SK-N-SH treated with all-trans-retinoic acid at 6 μM for 48 hours (cell line): ENCODE measurements around the gene ZC3H10.
A peak's percentile ranks its signal among the peaks of the same experiment; 100 is the strongest.
"Not testable (repeated sequence)": the region's sequence is repeated elsewhere in the genome, so short reads cannot be mapped to it uniquely, and the experiment has no call there.

Experiments
- ATAC-seq: fragments of 200-7000 bp; cut with Tn5 transposase; 3 replicates; pipeline ENCODE4 v1.9.1; 2020; ENCODE audit warnings: mild to moderate bottlenecking, moderate library complexity
- ARNTL ChIP-seq: fragments of 450-650 bp; formaldehyde crosslinking; IDR thresholded peaks from 2 replicates; pipeline ENCODE4 v1.5.0; 2020; ENCODE audit warnings: low read depth, mild to moderate bottlenecking, moderate library complexity, borderline replicate concordance
- ESRRG ChIP-seq: fragments of 250-450 bp; sonication (Bioruptor Pico); IDR thresholded peaks from 2 replicates; pipeline ENCODE4 v1.6.1; 2021; ENCODE audit warnings: mild to moderate bottlenecking
- OSR1 ChIP-seq: fragments of 250-450 bp; sonication (Bioruptor Pico); IDR thresholded peaks from 2 replicates; pipeline ENCODE4 v1.8.0; 2022; ENCODE audit warnings: moderate library complexity, mild to moderate bottlenecking, inconsistent platforms
- PATZ1 ChIP-seq: fragments of 250-450 bp; sonication (Bioruptor Pico); IDR thresholded peaks from 2 replicates; pipeline ENCODE4 v1.8.0; 2020; ENCODE audit warnings: mild to moderate bottlenecking, moderate library complexity, borderline replicate concordance
- POU6F1 ChIP-seq: fragments of 250-450 bp; sonication (Bioruptor Pico); IDR thresholded peaks from 2 replicates; pipeline ENCODE4 v1.8.0; 2021; ENCODE audit warnings: low read depth, mild to moderate bottlenecking, moderate library complexity, borderline replicate concordance
- SNAI2 ChIP-seq: fragments of 250-450 bp; sonication (Bioruptor Pico); IDR thresholded peaks from 2 replicates; pipeline ENCODE4 v1.5.0; 2020; ENCODE audit warnings: mild to moderate bottlenecking, moderate library complexity
- TSHZ2 ChIP-seq: fragments of 250-450 bp; sonication (Bioruptor Pico); IDR thresholded peaks from 2 replicates; pipeline ENCODE4 v1.5.0; 2020; ENCODE audit warnings: mild to moderate bottlenecking, moderate library complexity
- ZC3H10 ChIP-seq: fragments of 250-450 bp; sonication (Bioruptor Pico); IDR thresholded peaks from 2 replicates; pipeline ENCODE4 v1.5.1; 2021; ENCODE audit warnings: mild to moderate bottlenecking, moderate library complexity
- ZFP3 ChIP-seq: fragments of 250-450 bp; sonication (Bioruptor Pico); IDR thresholded peaks from 2 replicates; pipeline ENCODE4 v1.5.0; 2020; ENCODE audit warnings: mild to moderate bottlenecking, moderate library complexity
- ZFP30 ChIP-seq: fragments of 450-650 bp; formaldehyde crosslinking; IDR thresholded peaks from 2 replicates; pipeline ENCODE4 v1.5.0; 2022; ENCODE audit warnings: mild to moderate bottlenecking, moderate library complexity
- ZNF565 ChIP-seq: fragments of 450-650 bp; formaldehyde crosslinking; conservative IDR thresholded peaks from 2 replicates; pipeline ENCODE4 v1.5.0; 2020; ENCODE audit warnings: low read depth, mild to moderate bottlenecking, moderate library complexity
- ZNF70 ChIP-seq: fragments of 450-650 bp; formaldehyde crosslinking; IDR thresholded peaks from 2 replicates; pipeline ENCODE4 v1.5.0; 2020; ENCODE audit warnings: mild to moderate bottlenecking, moderate library complexity
- ZNF8 ChIP-seq: fragments of 450-650 bp; formaldehyde crosslinking; IDR thresholded peaks from 2 replicates; pipeline ENCODE4 v1.5.0; 2020; ENCODE audit warnings: mild to moderate bottlenecking, moderate library complexity

ZC3H10 gene

GRCh38 chr12:56115329-56115728 is 2.7 kb upstream of the ZC3H10 start (continued):
- TF ChIP-seq TSHZ2 (CRISPR knock-in tag): no peak
- TF ChIP-seq ZNF8 (CRISPR knock-in tag): no peak
- no peak for TF ChIP-seq ESRRG

GRCh38 chr12:56116267-56117081 is 1.6 kb upstream of the ZC3H10 start, which contains the start of gene RPL41:
Gene RPL41 (plus strand): TSS chr12:56116633.
- ATAC-seq: peak; percentile 55
- TF ChIP-seq POU6F1 (CRISPR knock-in tag) (no peak), SNAI2 (CRISPR knock-in tag) (no peak), ZNF565 (CRISPR knock-in tag) (no peak), ZNF8 (CRISPR knock-in tag) (no peak), ZFP3 (CRISPR knock-in tag) (0 out of 2 replicates have a peak, but pooled peaks have one; percentile 53), PATZ1 (CRISPR knock-in tag) (0 out of 2 replicates have a peak, but pooled peaks have one; percentile 22), ESRRG (no peak; the same call in 1 of the 2 replicates), OSR1 (no peak), TSHZ2 (CRISPR knock-in tag) (no peak), ZFP30 (no peak), ZC3H10 (0 out of 2 replicates have a peak, but pooled peaks have one; percentile 42)
- TF ChIP-seq, all 23 proteins: peak for 3

GRCh38 chr12:56117082-56117706 is 872 bp upstream of the ZC3H10 start:
- ATAC-seq: not testable (repeated sequence)

- TF ChIP-seq ZNF8 (CRISPR knock-in tag) (no peak), ZNF70 (CRISPR knock-in tag) (no peak), POU6F1 (CRISPR knock-in tag) (no peak), ARNTL (no peak), ZFP30 (no peak), SNAI2 (CRISPR knock-in tag) (no peak)
- ATAC-seq: peak; percentile 27
These were observed 757 bp downstream of the ZC3H10 start for GRCh38 chr12:56118688-56119357.
